Mononuclear cell (primary cell): ENCODE data around the gene APOL1. TPM values are rescaled to one million over a fixed set of nuclear protein-coding genes. Genes with fewer than 3 reads are reported as not detected.
"Not testable (repeated sequence)": the region's sequence is repeated elsewhere in the genome, so short reads cannot be mapped to it uniquely, and the experiment has no call there.

ENCODE experiments used
- H3K27me3 ChIP-seq: 2 replicates; pipeline ENCODE4 v1.6.0; 2011; ENCODE audit warnings: low read length, control low read depth; ENCODE audit not compliant: insufficient read depth
- H3K4me1 ChIP-seq: 2 replicates; pipeline ENCODE4 v1.5.1; 2011; ENCODE audit warnings: mild to moderate bottlenecking, low read length, control low read depth; ENCODE audit not compliant: insufficient read depth
- H3K4me3 ChIP-seq: 2 replicates; pipeline ENCODE4 v1.5.1; 2011; ENCODE audit warnings: mild to moderate bottlenecking, low read length, moderate library complexity
- H3K9me3 ChIP-seq: 2 replicates; pipeline ENCODE4 v1.5.1; 2011; ENCODE audit warnings: low read depth, mild to moderate bottlenecking, control low read depth, low read length
- total RNA-seq: library from RNA; depleted of rRNA; stranded (reverse); fragments of >200 nt; gene quantifications from one replicate; pipeline ENCODE4 v1.2.3, GENCODE V29; 2012

Gene APOL1
- total RNA-seq = 2.7 TPM

GRCh38 chr22:36252754-36253522 lies at the start of gene APOL1:
APOL1 (plus strand) TSS chr22:36253133; CDS start chr22:36254956, 1,823 bp downstream.
- peak within 1 kb of the TSS; percentile 80 for H3K4me3 ChIP-seq

GRCh38 chr22:36203441-36203840 lies 49.5 kb upstream of the APOL1 start:
- H3K27me3 ChIP-seq, H3K9me3 ChIP-seq: not testable (repeated sequence)

More at GRCh38 chr22:36252754-36253522, at the start of gene APOL1:
- no peaks in the 10 kb centered on the region for H3K9me3 ChIP-seq
- no peaks in the 10 kb centered on the region for H3K27me3 ChIP-seq
- H3K4me1 ChIP-seq = peaks cover 30% of the 10 kb centered on the region

GRCh38 chr22:36204001-36204631 lies 48.8 kb upstream of the APOL1 start:
- no peaks in the 10 kb centered on the region for H3K9me3 ChIP-seq
- H3K4me3 ChIP-seq = no peak overlapping the region
- H3K27me3 ChIP-seq = no peaks in the 10 kb centered on the region
- peaks cover 3% of the 10 kb centered on the region for H3K4me1 ChIP-seq

More at GRCh38 chr22:36203441-36203840, 49.5 kb upstream of the APOL1 start:
- not testable (repeated sequence) for H3K4me1 ChIP-seq, H3K4me3 ChIP-seq

- Histone ChIP-seq H3K9me3 (no peaks in the 10 kb centered on the region), H3K4me3 (no peak overlapping the region), H3K27me3 (no peaks in the 10 kb centered on the region), H3K4me1 (peaks cover 5% of the 10 kb centered on the region)
These were observed 48.3 kb upstream of the APOL1 start for GRCh38 chr22:36204632-36205015.

GRCh38 chr22:36205573-36205972 lies 47.4 kb upstream of the APOL1 start:
- H3K9me3 ChIP-seq, H3K27me3 ChIP-seq, H3K4me3 ChIP-seq: not testable (repeated sequence)
- H3K4me1 ChIP-seq = peaks cover 15% of the 10 kb centered on the region

GRCh38 chr22:36206255-36206654 lies 46.7 kb upstream of the APOL1 start:
- no peaks in the 10 kb centered on the region for H3K9me3 ChIP-seq
- H3K27me3 ChIP-seq = no peaks in the 10 kb centered on the region
- H3K4me3 ChIP-seq = no peak overlapping the region
- H3K4me1 ChIP-seq = peaks cover 21% of the 10 kb centered on the region

GRCh38 chr22:36208162-36208765 lies 44.7 kb upstream of the APOL1 start:
- no peaks in the 10 kb centered on the region for H3K9me3 ChIP-seq
- no peak overlapping the region for H3K4me3 ChIP-seq
- H3K27me3 ChIP-seq = no peaks in the 10 kb centered on the region
- H3K4me1 ChIP-seq = peaks cover 42% of the 10 kb centered on the region

GRCh38 chr22:36208914-36209313 lies 44.0 kb upstream of the APOL1 start:
- Histone ChIP-seq H3K9me3 (no peaks in the 10 kb centered on the region), H3K4me1 (peaks cover 48% of the 10 kb centered on the region), H3K27me3 (no peaks in the 10 kb centered on the region), H3K4me3 (no peak overlapping the region)

GRCh38 chr22:36209488-36209908 lies 43.4 kb upstream of the APOL1 start:
- not testable (repeated sequence) for H3K9me3 ChIP-seq, H3K4me3 ChIP-seq, H3K27me3 ChIP-seq
- H3K4me1 ChIP-seq = peaks cover 50% of the 10 kb centered on the region

GRCh38 chr22:36210224-36210623 lies 42.7 kb upstream of the APOL1 start:
- Histone ChIP-seq H3K9me3 (no peaks in the 10 kb centered on the region), H3K4me1 (peaks cover 50% of the 10 kb centered on the region), H3K4me3 (no peak overlapping the region), H3K27me3 (no peaks in the 10 kb centered on the region)

- Histone ChIP-seq H3K4me3 (no peak overlapping the region), H3K9me3 (no peaks in the 10 kb centered on the region), H3K27me3 (no peaks in the 10 kb centered on the region), H3K4me1 (peaks cover 46% of the 10 kb centered on the region)
These were observed 41.6 kb upstream of the APOL1 start for GRCh38 chr22:36211237-36211861.

- Histone ChIP-seq H3K27me3 (no peaks in the 10 kb centered on the region), H3K4me3 (no peak overlapping the region), H3K4me1 (peaks cover 46% of the 10 kb centered on the region), H3K9me3 (no peaks in the 10 kb centered on the region)
These were observed 40.0 kb upstream of the APOL1 start for GRCh38 chr22:36212901-36213300.

GRCh38 chr22:36213586-36213985 lies 39.3 kb upstream of the APOL1 start:
- H3K27me3 ChIP-seq = no peaks in the 10 kb centered on the region
- H3K4me3 ChIP-seq = no peak overlapping the region
- H3K4me1 ChIP-seq = peaks cover 47% of the 10 kb centered on the region
- H3K9me3 ChIP-seq = no peaks in the 10 kb centered on the region

- H3K4me3 ChIP-seq = no peak overlapping the region
- peaks cover 36% of the 10 kb centered on the region for H3K4me1 ChIP-seq
These were observed 37.0 kb upstream of the APOL1 start for GRCh38 chr22:36215981-36216380.

GRCh38 chr22:36218648-36219193 lies 34.2 kb upstream of the APOL1 start:
- H3K27me3 ChIP-seq = no peaks in the 10 kb centered on the region
- H3K4me1 ChIP-seq = peaks cover 8% of the 10 kb centered on the region
- no peak overlapping the region for H3K4me3 ChIP-seq
- no peaks in the 10 kb centered on the region for H3K9me3 ChIP-seq

More at GRCh38 chr22:36215981-36216380, 37.0 kb upstream of the APOL1 start:
- Histone ChIP-seq H3K9me3 (no peaks in the 10 kb centered on the region), H3K27me3 (no peaks in the 10 kb centered on the region)
